Panc1 (cell line): Measurements from ENCODE around the gene SKA1.

Experiments used
- TCF7L2 ChIP-seq: IDR thresholded peaks from 2 replicates; pipeline ENCODE4 v1.6.1; 2011; ENCODE audit warnings: mild to moderate bottlenecking, low read depth, low read length, inconsistent platforms
- TF ChIP-seq, protein P1 (sequence below): fragments of 450-650 bp; IDR thresholded peaks from 2 replicates; pipeline ENCODE4 v1.5.1; 2017; ENCODE audit warnings: mild to moderate bottlenecking
- TF ChIP-seq, protein P2 (sequence below), 2 experiments: IDR thresholded peaks; 2 replicates each; pipeline ENCODE4 v1.6.1; 2011 to 2012; ENCODE audit warnings: low read depth in 2 of 2, control low read depth in 1 of 2, low read length in 1 of 2, mild to moderate bottlenecking in 1 of 2, moderate library complexity in 1 of 2; ENCODE audit not compliant: insufficient read depth in 1 of 2

DNA sequence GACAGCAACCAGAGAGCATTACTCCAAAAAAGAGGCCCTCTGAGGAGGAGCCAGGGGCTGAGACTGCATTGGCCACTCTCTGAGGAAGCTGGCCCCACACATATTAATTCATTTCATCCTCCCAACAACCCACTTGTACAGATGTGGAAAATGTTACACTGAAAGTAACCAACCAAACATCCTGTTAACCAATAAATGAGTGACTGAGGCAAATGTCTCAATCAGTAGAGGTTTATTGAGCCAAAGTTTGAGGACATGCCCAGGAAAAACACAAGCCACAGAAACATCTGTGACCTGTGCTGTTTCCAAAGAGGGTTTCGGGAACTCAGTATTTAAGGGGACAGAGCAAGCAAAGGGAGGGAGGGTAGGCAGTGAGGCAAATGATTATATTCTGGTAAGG, 53.0 kb downstream of the SKA1 start:
- TF ChIP-seq, protein P1, sequence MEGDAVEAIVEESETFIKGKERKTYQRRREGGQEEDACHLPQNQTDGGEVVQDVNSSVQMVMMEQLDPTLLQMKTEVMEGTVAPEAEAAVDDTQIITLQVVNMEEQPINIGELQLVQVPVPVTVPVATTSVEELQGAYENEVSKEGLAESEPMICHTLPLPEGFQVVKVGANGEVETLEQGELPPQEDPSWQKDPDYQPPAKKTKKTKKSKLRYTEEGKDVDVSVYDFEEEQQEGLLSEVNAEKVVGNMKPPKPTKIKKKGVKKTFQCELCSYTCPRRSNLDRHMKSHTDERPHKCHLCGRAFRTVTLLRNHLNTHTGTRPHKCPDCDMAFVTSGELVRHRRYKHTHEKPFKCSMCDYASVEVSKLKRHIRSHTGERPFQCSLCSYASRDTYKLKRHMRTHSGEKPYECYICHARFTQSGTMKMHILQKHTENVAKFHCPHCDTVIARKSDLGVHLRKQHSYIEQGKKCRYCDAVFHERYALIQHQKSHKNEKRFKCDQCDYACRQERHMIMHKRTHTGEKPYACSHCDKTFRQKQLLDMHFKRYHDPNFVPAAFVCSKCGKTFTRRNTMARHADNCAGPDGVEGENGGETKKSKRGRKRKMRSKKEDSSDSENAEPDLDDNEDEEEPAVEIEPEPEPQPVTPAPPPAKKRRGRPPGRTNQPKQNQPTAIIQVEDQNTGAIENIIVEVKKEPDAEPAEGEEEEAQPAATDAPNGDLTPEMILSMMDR, result no peak
- no peak for TF ChIP-seq TCF7L2
- TF ChIP-seq, protein P2, sequence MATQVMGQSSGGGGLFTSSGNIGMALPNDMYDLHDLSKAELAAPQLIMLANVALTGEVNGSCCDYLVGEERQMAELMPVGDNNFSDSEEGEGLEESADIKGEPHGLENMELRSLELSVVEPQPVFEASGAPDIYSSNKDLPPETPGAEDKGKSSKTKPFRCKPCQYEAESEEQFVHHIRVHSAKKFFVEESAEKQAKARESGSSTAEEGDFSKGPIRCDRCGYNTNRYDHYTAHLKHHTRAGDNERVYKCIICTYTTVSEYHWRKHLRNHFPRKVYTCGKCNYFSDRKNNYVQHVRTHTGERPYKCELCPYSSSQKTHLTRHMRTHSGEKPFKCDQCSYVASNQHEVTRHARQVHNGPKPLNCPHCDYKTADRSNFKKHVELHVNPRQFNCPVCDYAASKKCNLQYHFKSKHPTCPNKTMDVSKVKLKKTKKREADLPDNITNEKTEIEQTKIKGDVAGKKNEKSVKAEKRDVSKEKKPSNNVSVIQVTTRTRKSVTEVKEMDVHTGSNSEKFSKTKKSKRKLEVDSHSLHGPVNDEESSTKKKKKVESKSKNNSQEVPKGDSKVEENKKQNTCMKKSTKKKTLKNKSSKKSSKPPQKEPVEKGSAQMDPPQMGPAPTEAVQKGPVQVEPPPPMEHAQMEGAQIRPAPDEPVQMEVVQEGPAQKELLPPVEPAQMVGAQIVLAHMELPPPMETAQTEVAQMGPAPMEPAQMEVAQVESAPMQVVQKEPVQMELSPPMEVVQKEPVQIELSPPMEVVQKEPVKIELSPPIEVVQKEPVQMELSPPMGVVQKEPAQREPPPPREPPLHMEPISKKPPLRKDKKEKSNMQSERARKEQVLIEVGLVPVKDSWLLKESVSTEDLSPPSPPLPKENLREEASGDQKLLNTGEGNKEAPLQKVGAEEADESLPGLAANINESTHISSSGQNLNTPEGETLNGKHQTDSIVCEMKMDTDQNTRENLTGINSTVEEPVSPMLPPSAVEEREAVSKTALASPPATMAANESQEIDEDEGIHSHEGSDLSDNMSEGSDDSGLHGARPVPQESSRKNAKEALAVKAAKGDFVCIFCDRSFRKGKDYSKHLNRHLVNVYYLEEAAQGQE (IDR thresholded peaks at IDR 0.05; ENCODE audit: insufficient read depth in 1 of 2, low read depth in 2 of 2, low read length in 1 of 2), result no peak
